ENCODE results near the gene MAP3K7CL.

Gene MAP3K7CL, protein sequence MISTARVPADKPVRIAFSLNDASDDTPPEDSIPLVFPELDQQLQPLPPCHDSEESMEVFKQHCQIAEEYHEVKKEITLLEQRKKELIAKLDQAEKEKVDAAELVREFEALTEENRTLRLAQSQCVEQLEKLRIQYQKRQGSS

DNA sequence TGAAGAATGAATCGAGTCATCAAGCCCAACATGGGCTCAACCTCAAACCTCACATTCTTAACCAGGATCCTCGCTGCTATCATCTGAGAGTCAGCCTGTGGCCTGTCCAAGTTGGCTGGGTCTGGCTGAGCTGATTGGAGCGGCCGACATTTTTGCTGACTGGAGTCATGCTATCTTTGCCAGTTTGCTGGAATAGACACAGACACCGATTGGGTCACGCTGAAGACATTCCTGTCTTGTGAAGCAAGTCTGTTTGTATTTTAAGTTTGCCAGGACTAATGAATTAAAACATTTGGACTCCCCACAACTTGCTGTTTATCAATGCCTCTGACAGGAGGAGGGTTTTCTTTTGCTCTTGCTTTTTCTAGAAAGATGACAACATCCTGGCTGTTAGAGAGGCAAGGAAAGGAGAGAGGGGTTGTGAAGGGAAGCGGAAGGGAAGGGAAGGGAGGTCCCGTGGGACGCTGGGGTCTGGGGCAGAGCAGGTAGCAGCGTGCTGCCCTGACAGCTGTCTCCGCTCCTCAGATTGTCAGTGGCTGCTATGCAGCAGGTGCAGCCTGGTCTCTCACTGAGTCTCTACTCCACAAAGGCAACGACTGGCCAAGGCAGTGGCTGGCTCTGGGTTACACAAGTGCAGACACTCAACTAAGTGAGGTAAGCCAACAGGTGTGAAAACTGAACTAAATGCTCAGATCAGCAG, at the start of gene MAP3K7CL:
MAP3K7CL (plus strand) TSS at position 375 of the 700 bp plus-strand sequence. CDS start 2,701 bp downstream, outside the sequence.
- DNase-seq, result no peak

DNA sequence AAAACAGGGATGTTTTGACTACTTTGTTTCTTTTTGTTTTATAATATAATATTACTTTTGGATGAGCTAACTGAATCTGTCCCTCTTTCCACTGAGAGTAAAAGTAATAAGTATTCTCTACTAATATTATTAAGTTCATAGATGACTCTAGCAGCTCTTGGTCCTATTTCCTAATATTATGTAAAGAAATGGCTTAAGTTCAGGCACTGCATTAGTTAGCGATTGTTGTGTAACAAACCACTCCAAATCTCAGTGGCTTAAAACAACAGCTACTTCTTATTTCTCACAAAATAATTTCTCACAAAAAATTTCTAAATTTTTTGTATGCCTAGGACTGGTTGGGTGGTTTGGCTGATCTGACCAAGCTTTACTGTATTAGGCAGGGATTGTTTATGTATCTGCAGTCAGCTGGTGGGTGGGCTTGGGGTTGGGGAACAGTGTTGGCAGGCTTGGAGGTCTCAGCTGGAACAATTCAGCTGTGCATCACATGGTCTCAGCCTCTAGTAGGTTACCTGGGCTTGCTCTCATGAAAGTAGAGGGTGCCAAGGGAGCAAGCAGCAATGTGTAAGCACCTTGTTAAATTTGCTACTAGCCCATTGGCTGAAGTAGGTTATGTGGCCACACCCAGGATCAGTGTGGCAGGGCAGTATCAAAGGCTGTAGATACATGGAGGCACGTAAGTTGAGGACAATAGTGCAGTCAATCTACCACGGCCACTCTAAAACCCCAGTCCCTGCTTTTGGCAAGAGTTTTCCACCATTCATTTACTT, 48.2 kb upstream of the MAP3K7CL start:
- no peak for DNase-seq

DNA sequence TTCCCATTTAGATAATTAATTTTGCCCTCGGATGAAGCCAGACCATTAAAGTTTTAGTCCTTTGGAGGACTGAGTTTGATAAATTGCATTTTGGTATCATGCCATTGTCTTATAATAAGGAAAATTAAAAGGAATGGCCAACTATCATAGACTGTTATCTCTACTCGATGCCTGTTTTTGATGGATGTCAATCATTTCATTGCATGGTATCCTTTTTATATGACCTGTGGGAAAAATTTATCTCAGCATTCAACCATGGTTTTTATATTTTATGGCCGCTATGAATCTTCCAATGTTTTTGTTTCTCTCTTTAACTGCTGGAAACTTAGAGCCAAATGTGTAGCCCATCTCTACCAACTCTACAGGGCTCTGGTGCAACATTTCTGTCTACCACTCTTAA, 47.1 kb upstream of the MAP3K7CL start:
- no peak for DNase-seq

DNA sequence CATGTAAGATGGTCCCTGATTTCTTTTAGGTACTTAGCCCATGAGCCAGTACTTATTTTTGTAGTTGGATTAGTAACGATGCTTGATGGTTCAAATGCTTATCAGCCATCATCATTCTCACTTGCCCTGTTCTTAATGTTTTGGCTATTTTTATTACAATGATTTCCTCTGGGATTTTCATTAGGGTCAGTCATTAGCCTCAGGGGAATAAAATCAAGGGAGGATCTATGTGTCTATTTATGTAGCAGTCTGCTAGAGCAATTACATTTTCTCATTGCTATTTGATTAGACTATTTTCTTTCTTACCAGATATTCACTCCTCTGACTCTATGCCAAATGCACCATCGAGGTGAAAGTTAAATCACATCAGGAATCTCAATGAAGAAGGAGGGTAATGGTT, 46.1 kb upstream of the MAP3K7CL start:
- no peak for DNase-seq

DNA sequence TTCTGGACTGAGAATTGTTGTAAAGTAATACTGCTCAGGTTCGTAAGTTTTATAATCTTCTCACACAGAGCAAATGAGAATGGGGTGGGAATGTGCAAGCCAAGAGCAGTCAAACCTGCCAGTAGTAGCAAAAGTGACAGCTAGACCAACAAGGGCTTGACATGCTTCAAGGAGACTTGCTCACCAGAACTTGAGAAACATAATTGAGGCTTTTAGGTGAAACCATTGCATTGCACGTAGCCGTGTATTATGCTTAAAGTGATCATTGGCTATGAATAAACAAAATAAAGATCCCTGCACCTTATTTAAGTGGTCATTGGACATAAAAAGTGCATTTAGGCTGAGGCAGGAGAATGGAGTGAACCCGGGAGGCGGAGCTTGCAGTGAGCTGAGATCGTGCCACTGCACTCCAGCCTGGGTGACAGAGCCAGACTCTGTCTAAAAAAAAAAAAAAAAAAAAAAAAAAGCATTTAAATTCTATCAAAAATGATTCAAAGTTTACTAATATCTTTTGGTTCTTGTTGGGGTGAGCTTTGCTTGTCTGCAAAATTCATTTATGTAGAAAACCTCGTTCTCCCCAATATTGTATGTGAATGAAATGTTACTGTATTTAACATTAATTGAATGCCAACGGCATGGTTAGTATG, 45.2 kb upstream of the MAP3K7CL start:
- DNase-seq, result no peak

DNA sequence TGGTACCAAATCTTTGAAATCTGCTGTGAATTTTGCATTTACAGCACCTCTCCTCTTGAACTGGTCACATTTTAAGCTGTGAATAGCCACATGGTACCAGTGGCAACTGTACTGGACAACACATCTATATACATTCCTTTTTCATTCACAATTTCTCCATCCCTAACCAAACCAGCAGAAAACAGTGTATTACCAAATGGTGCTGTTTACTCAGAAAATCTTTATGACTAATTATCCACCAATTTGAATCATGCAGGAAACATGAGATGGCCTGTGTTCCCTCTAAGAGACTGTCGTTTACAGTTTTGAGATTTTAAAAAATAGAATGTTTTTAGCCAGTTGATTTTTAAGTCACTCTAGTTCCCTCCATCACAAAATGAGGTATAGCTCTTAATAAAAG, 39.4 kb upstream of the MAP3K7CL start:
- DNase-seq, result no peak

DNA sequence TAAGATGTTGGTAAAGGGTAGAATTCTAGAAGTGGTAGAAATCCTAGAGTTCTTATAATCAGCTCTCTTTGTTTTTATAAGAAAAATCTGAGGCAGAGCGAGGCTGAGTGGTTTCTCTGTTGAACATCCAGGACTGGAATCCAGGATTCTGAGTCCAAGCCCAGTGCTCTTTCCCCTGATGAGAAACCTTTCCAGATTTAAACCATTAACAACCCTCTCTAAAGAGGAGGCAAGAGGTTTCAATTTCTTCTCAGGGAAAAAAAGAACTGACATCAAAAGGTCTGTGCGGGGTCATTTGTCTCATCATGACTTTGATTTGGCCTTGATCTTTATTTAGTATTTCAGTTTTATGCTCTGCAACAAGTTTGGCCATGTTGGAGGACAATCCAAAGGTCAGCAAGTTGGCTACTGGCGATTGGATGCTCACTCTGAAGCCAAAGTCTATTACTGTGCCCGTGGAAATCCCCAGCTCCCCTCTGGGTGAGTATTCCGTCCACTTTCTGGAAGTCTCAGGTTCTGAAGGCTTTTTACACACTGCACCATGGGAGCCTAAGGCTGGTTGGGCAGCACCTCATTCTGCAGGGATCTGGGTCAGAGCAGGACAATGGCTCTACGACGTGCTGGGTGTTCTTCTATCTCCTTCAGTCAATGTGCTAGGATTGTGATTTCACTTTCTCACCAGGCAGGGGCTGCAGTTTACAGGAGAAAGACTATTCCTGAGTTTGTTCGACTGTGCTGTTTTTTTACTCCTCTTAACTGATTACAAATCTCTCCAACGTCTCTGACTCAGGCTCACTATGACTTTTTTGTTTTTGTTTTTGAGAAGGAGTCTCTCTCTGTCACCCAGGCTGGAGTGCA, 38.1 kb upstream of the MAP3K7CL start:
- no peak for DNase-seq

DNA sequence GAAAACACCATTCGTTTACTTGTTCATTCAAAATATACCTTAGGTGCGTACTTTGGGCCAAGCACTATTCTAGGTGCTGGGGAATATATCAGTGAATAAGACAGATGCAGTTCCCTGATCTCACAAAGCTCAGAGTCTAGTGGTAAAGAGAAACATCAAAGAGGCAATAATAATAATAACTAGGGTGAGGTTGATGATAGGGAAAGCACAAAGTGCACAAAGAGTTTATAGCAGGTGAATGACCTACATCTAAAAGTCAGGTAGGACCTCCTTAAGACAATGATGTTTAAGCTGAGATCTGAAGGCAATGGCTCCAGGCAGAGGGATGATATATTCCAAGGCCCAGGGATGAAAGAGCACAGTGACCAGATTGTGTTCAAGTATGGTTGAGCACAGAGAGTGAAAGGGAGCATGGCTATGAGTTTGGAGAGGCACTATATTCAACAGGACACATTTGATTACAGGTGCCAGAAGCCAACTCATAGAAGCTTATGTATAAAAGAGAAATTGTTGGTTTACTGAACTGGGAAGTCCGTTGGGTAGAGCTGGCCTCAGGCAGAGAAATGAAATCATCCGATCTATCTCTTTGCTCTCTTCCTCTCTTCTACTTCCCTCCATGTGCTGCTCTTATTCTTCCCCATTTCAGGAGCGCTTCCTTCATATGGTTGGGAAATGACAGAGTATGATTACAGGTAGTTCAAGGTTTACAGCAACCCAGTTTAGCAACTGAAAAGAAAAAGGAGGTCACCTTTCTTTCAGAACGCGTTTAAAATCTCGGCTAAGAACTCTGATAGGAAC, 34.0 kb upstream of the MAP3K7CL start:
- no peak for DNase-seq

DNA sequence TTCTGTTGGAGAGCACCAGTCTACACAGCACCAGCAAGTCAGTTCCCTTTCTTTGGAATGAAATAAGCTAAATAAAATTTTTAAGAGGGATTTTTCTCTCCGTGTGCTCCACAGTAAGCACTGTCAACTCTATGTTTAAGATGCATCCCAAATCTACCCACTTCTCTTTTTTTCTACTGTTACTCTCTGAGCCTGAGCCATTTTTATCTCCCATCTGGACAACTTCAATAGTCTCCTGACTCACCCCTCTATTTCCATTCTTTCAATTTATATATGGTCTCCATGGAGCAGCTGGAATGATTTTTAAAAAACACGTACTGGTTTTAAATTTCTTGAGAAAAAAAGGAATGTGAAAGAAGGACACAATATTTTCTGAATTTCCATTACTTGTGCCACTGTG, 32.3 kb upstream of the MAP3K7CL start:
- DNase-seq, result no peak

DNA sequence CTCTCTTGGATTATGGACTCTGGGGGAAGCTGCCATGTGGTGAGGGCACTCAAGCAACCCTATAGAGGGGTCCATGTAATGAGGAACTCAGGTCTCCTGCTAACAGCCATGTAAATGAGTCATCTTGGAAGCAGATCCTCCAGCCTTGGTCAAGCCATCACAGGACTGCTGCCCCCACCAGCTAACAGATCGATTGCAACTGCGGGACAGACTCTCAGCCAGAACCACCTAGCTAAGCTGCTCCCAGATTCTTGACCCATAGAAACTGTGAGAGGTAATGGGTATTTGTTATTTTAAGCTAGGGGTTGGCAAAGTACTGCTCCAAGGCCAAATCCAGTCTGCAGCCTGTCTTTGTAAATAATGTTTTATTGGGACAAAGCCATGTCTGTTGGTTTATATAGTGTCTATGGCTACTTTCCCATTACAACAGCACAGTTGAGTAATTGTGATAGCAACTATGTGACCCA, 27.6 kb upstream of the MAP3K7CL start:
- no peak for DNase-seq

DNA sequence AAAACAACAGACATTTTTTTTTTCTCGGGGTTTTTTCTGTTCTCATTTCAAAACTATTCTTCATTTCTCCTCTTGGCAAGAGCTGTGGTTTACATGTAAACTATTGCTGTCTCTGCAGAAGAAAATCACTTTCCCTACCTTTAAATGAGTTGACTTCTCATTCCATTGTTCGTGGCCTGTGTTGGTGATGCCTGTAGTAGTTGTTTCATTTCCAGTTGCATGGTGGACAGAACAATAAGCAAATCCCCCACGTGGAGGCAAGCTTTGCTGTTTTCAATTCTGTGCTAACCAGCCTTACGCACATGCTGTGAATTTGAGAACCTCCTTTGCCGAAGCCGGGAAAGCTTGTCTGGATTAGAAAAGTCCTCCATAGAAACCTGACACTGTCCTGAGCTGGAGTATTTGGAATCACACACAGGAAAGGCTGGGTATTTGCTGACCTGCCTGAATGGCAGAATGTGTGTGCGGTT, 26.2 kb upstream of the MAP3K7CL start:
- DNase-seq, result no peak

DNA sequence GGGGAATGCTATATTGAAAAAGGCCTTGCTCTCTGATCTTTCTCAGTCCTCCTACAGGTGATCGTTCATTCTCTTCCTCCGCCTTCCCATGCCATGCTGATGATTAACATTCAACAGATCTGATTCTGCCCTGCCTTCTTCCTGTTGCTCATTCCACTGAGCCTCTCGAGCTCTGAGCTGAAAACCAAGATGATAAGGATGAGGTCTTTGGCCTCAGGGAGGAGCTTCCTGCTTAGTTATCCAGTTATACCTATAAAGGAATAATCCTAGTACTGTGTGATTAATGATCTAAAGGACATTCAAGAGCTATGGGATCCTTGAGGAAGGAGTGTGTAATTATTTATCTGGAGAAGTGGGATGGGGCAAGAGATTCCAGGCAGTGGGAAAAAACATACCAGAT, 25.2 kb upstream of the MAP3K7CL start:
- no peak for DNase-seq

DNA sequence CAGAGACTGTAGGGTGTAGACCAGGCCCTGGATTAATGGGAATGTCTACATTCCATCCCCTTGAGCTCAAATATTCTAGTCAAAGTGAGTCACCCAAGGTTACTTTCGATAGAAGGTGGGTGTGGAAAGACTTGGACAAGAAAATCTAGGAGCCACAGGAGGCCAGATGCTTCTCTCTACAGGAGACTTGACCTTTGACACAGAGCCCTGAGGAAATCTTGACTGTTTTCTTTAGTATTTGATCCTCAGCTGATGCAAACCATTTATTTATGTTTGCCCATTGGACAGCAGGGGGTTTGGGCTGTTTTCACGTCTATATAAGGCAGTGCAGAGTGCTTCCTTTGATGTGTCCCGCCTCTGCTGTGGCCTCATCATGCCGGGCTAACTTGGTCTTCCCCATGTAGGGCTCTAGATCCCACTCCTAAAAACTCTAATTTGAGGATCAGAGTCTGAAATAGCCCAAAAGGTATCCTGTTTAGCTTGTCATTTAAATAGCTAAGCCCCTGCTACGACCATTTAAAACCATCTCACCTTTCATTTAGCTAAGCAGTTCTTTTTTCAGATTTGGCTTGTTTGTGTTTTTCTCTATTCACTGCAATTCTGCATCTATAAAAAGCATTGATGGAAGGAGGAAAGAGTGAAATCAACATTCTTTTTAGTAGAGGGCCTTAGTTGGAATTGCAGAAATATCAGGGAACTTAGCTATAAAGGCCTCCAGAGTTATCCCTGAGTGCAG, 15.5 kb upstream of the MAP3K7CL start:
- no peak for DNase-seq

DNA sequence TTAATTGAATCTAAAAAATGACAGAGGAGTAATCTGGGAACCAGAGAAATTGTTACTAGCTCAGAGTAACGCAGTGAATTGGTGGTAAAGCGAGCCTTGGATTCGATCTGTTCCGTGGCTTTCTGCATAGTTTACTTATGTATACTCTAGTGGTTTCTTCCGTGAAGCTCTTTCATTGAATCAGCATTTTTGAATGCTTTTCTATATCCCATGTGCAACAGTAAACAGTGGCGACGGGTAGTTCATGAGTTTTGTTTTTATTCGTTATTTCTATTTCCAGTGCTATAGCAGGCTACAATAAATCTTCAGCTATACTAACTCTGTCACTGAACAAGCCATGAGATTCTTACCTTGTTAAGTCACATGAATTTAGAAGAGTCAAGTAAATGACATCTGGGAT, 14.5 kb upstream of the MAP3K7CL start:
- DNase-seq, result no peak

DNA sequence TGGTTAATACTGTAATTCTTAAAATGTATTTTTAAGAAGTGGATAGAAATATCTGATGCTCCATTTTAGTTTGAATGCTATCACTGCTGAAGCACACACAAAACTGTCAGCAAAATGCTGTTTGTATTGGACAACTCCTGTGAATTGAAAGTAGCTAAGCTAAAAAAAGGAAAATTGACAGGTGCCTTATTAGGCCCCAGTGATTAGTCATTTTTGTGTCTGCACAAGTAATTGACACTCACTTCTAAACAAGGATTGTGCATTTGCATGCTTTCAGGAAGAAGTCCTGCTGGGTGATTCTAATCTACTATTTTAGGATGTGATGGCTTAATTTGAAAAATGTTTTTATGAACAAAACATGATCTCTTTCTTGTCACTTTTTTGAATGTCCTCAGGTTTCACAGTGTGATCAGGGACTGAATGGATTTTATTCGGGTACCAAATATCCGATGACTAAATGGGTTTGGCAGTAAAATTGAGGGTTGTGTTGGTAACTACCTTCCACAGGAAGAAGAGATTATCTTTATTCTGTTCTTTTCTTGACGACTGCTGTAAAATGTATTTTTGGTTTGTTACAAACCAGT, 13.0 kb upstream of the MAP3K7CL start:
- no peak for DNase-seq

DNA sequence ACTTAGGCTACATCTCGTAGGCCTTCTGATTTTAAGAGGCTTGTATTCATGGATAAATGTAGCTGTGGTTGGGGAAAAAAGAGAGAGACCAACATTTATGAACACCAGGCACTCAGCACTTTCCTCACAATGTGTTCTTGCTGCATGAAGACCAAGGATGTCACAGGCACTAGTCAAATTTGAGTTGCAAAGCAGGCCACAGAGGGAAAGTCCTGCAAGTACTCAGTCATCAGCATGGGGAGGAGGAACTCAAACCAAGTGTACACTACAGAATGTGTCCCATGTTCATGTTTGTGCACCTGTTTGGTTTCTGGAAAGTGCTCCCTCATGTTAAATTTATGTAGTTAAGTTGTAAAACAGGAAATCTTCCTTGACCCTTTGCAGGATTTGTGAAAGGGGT, 8.7 kb upstream of the MAP3K7CL start:
- no peak for DNase-seq

DNA sequence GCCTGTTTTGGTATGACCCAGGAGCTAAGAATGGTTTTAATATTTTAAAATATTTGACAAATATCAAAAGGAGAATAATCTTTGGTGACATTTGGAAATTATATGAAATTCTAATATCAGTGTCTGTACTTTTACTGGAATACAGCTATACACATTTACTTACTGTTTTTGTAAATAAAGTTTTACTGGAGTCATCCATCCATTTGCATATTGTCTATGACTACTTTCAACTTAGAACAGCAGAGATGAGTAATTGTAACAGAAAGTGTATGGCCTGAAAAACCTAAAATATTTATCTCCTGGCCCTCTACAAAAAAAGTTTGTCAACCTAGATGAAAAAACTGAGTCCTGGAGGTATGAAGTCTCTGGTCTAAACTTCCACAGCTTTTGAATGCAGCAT, 5.8 kb upstream of the MAP3K7CL start:
- DNase-seq, result no peak

DNA sequence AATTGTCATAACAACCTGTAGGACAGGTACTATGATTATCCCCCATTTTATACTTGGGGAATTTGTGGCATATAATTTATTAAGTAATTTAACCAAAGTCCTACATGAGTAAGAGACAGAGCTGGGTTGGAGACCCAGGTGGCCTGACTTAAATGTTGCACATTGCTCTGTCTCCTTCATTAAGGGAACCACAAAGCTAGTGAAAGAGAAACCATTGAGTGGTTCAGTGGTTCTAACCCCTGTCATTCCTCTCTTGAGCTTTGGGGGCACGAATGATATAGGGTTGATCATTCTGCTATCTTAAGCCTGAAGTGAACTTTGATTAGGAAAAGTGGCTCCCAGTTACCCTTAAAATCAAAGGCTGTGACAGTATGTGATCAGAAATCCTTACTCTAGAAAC, 5.3 kb upstream of the MAP3K7CL start:
- DNase-seq, result no peak

DNA sequence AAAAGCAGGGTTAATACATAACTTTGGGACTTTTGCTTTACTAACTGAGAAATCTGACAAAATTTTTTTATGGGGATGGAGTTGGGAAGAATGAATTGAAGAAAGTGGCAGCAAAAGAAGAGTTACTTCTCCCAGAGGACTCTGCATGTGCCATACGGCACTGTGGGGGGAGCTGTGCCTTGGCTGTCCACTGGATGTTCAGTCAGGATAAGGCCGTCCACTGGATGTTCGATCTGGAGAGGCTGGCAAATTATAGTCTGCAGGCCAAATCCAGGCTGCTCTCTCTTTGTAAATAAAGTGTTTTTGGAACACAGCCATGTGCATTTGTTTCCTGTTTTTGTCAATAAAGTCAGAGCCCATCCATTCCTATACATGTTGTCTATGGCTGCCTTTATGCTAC, 4.5 kb upstream of the MAP3K7CL start:
- no peak for DNase-seq

DNA sequence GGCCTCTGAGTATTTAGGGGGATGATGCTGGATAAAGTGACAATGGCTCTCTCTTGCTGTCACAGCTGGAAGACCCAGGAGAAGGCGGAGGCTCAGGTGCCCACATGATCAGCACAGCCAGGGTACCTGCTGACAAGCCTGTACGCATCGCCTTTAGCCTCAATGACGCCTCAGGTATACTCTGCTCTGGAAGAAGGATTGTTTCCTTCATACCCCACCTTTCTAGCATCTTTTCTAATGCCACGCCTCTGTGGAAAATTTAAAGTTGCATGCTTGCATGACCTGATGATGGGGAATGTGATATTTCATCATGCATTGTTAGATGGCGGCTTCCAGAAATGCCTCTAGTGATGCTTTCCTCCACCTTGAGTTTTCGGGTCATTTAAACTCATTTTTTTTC, 2.8 kb downstream of the MAP3K7CL start:
- no peak for DNase-seq

DNA sequence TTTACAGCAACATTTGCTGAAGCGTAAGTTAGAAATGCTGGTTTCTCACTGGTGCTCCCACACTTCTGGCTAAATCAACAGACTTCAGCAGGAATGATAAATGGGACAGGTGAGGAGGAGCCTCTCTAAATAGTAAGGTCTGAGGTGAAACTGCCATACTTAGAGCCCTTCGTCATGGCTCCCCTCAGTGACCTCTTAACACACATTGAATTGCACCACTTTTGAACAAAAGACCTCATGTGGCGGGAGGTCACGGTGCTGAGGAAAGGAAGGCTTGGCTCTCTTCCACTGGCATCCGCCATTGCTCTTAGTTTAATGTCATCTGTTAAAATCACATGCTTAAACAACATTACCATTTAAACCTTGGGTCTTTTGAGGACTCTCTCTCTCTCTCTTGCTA, 3.4 kb downstream of the MAP3K7CL start:
- no peak for DNase-seq

All from NCI-H524 treated with DMSO at 0.1 percent for 48 hours (cell line).